H9 (cell line): ENCODE data around the gene MOBP. TPM values are rescaled to one million over a fixed set of nuclear protein-coding genes. Genes with fewer than 3 reads are reported as not detected.

Source experiments
- DNase-seq: peaks from one replicate; pipeline ENCODE4 v3.0.0-alpha.2; 2017
- H2AFZ ChIP-seq: one replicate; pipeline ENCODE4 v1.6.1; 2013; ENCODE audit warnings: mild to moderate bottlenecking, low read length, control low read depth, moderate library complexity
- H2AK5ac ChIP-seq: 2 replicates; pipeline ENCODE4 v1.6.1; 2013; ENCODE audit warnings: low read length, control low read depth, mixed read lengths; ENCODE audit not compliant: insufficient read length
- H2BK120ac ChIP-seq: one replicate; pipeline ENCODE4 v1.6.1; 2013; ENCODE audit warnings: low read depth, mild to moderate bottlenecking, low read length, control low read depth, inconsistent platforms; ENCODE audit not compliant: poor library complexity, severe bottlenecking
- H2BK12ac ChIP-seq: 2 replicates; pipeline ENCODE4 v1.6.1; 2013; ENCODE audit warnings: low read length, control low read depth, mixed read lengths, low read depth; ENCODE audit not compliant: insufficient read length
- H2BK15ac ChIP-seq: 2 replicates; pipeline ENCODE4 v1.6.1; 2013; ENCODE audit warnings: low read depth, low read length, control low read depth
- H2BK20ac ChIP-seq: one replicate; pipeline ENCODE4 v1.6.1; 2013; ENCODE audit warnings: low read depth, mild to moderate bottlenecking, low read length, control low read depth, inconsistent platforms; ENCODE audit not compliant: poor library complexity, severe bottlenecking
- H2BK5ac ChIP-seq: 2 replicates; pipeline ENCODE4 v1.6.1; 2013; ENCODE audit warnings: low read length, control low read depth, mixed read lengths; ENCODE audit not compliant: insufficient read length
- H3K14ac ChIP-seq: 2 replicates; pipeline ENCODE4 v1.6.1; 2013; ENCODE audit warnings: low read length, control low read depth; ENCODE audit not compliant: insufficient read depth
- H3K18ac ChIP-seq: 2 replicates; pipeline ENCODE4 v1.6.1; 2013; ENCODE audit warnings: low read depth, mild to moderate bottlenecking, mixed read lengths, low read length, control low read depth; ENCODE audit not compliant: insufficient read length
- H3K23ac ChIP-seq: 2 replicates; pipeline ENCODE4 v1.6.1; 2013; ENCODE audit warnings: low read length, control low read depth, mixed read lengths, low read depth; ENCODE audit not compliant: insufficient read length
- H3K23me2 ChIP-seq: 2 replicates; pipeline ENCODE4 v1.6.1; 2013; ENCODE audit warnings: low read depth, mild to moderate bottlenecking, mixed read lengths, low read length, control low read depth; ENCODE audit not compliant: insufficient read length, poor library complexity, severe bottlenecking
- H3K27ac ChIP-seq: 2 replicates; pipeline ENCODE4 v1.5.1; 2013; ENCODE audit warnings: low read length, control low read depth, mixed read lengths, low read depth; ENCODE audit not compliant: insufficient read length
- H3K27me3 ChIP-seq: 2 replicates; pipeline ENCODE4 v1.6.1; 2013; ENCODE audit warnings: low read length, control low read depth, inconsistent platforms; ENCODE audit not compliant: insufficient read depth
- H3K4ac ChIP-seq: 2 replicates; pipeline ENCODE4 v1.6.1; 2013; ENCODE audit warnings: low read depth, mild to moderate bottlenecking, control low read depth, inconsistent platforms, low read length, moderate library complexity
- H3K4me1 ChIP-seq: 2 replicates; pipeline ENCODE4 v1.6.1; 2013; ENCODE audit warnings: low read length, control low read depth, inconsistent platforms; ENCODE audit not compliant: insufficient read depth
- H3K4me2 ChIP-seq: 2 replicates; pipeline ENCODE4 v1.6.1; 2013; ENCODE audit warnings: low read length, control low read depth, mixed read lengths; ENCODE audit not compliant: insufficient read length, insufficient read depth
- H3K56ac ChIP-seq: 2 replicates; pipeline ENCODE4 v1.6.1; 2013; ENCODE audit warnings: low read depth, mild to moderate bottlenecking, mixed read lengths, low read length, control low read depth; ENCODE audit not compliant: insufficient read length
- H3K79me1 ChIP-seq: 2 replicates; pipeline ENCODE4 v1.6.1; 2013; ENCODE audit warnings: low read depth, mild to moderate bottlenecking, moderate library complexity, low read length, control low read depth, inconsistent platforms; ENCODE audit not compliant: insufficient read depth, poor library complexity, severe bottlenecking
- H3K79me2 ChIP-seq: 2 replicates; pipeline ENCODE4 v1.6.1; 2013; ENCODE audit warnings: low read length, control low read depth, inconsistent platforms; ENCODE audit not compliant: insufficient read depth
- H3K9ac ChIP-seq: 2 replicates; pipeline ENCODE4 v1.6.1; 2013; ENCODE audit warnings: low read length, control low read depth, mixed read lengths; ENCODE audit not compliant: insufficient read length; ENCODE audit errors: extremely low read depth
- H3K9me3 ChIP-seq: one replicate; pipeline ENCODE4 v1.6.1; 2013; ENCODE audit warnings: low read depth, low read length, inconsistent platforms; ENCODE audit not compliant: control insufficient read depth
- H3T11ph ChIP-seq: one replicate; pipeline ENCODE4 v1.6.1; 2013; ENCODE audit warnings: mild to moderate bottlenecking, low read length, control low read depth, inconsistent platforms
- H4K20me1 ChIP-seq: one replicate; pipeline ENCODE4 v1.6.1; 2013; ENCODE audit not compliant: control insufficient read depth, insufficient read length, insufficient read depth
- H4K5ac ChIP-seq: 2 replicates; pipeline ENCODE4 v1.6.1; 2013; ENCODE audit warnings: low read depth, mild to moderate bottlenecking, mixed read lengths, low read length, control low read depth; ENCODE audit not compliant: insufficient read length
- H4K8ac ChIP-seq: replicated peaks from 2 replicates; pipeline ENCODE4 v1.6.1; 2013; ENCODE audit warnings: low read length, control low read depth, mixed read lengths, low read depth; ENCODE audit not compliant: insufficient read length
- H4K91ac ChIP-seq: 2 replicates; pipeline ENCODE4 v1.6.1; 2013; ENCODE audit warnings: low read depth, mild to moderate bottlenecking, moderate library complexity, mixed read lengths, low read length, control low read depth; ENCODE audit not compliant: insufficient read length
- H3K27ac Mint-ChIP-seq, 3 experiments: 2 replicates in 2 of 3; 3 replicates in 1 of 3; pipeline ENCODE4 v1.8.0; 2020 to 2021; ENCODE audit warnings: mixed read lengths in 3 of 3, mild to moderate bottlenecking in 1 of 3, moderate library complexity in 1 of 3
- H3K27me3 Mint-ChIP-seq: 2 replicates; pipeline ENCODE4 v1.8.0; 2021; ENCODE audit warnings: low read depth, mild to moderate bottlenecking, moderate library complexity, mixed read lengths
- H3K36me3 Mint-ChIP-seq, 3 experiments: 2 replicates in 2 of 3; 3 replicates in 1 of 3; pipeline ENCODE4 v1.8.0; 2020 to 2021; ENCODE audit warnings: low read depth in 3 of 3, mixed read lengths in 3 of 3; ENCODE audit not compliant: insufficient read depth in 1 of 3
- H3K4me1 Mint-ChIP-seq, 2 experiments: 2 replicates each; pipeline ENCODE4 v1.8.0; 2020; ENCODE audit warnings: mixed read lengths in 2 of 2
- H3K4me3 Mint-ChIP-seq, 2 experiments: 2 replicates in 1 of 2; 3 replicates in 1 of 2; pipeline ENCODE4 v1.8.0; 2020 to 2021; ENCODE audit warnings: mild to moderate bottlenecking in 2 of 2, mixed read lengths in 2 of 2, moderate library complexity in 1 of 2
- H3K9me3 Mint-ChIP-seq, 2 experiments: 2 replicates in 1 of 2; 3 replicates in 1 of 2; pipeline ENCODE4 v1.8.0; 2020; ENCODE audit warnings: mild to moderate bottlenecking in 2 of 2, mixed read lengths in 2 of 2, moderate library complexity in 1 of 2
- WGBS: extraction: QIAGEN DNeasy Blood & Tissue Kit; methylation state at CpG from one replicate; pipeline ENCODE4 v1.1.7; 2013; ENCODE audit warnings: missing lambda C conversion rate, low lambda C conversion rate, mixed read lengths; ENCODE audit not compliant: insufficient read length; ENCODE audit errors: extremely low coverage; 5-methylcytosine and 5-hydroxymethylcytosine counted together
- total RNA-seq: library from RNA; stranded (reverse); gene quantifications from 2 replicates; pipeline ENCODE4 v1.2.1, GENCODE V29; 2021
- TF ChIP-seq, protein P1 (sequence below): fragments of 200-600 bp; sonication (generic); conservative IDR thresholded peaks from 3 replicates; pipeline ENCODE4 v1.8.0; 2021; ENCODE audit warnings: antibody characterized with exemption, mild to moderate bottlenecking

Gene MOBP
- total RNA-seq, 1 experiment from 2014 or later, result not detected

DNA sequence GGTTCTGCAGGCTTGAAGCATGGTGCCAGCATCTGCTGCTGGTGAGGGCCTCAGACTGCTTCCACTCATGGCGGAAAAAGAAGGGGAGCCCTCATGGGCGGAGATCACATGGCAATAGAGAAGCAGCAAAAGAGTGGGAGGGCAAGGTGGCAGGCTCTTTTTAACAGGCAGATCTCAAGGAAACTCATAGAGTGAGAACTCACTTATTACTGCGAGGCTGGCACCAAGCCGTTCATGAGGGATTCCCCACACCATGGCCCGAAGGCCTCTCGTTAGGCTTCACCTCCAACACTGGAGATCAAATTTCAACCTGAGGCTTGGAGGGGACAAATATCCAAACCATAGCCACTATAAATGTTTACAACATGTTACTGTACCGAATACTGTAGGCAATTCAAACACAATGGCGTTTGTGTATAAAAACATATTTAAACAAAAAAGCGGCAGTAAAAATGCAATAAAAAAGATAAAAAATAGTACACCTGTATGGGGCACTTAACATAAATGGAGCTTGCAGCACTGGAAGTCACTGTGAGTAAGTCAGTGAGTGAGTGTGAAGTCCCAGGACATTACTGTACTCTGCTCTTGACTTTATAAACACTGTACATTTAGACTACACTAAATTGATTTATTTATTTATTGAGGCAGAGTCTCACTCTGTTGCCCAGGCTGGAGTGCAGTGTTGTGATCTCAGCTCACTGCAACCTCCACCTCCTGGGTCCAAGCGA lies 18.8 kb upstream of the MOBP start:
- H4K91ac ChIP-seq, result no peak overlapping the region
- H3K18ac ChIP-seq, result no peak overlapping the region
- DNase-seq, result no peak
- no peaks in the 10 kb centered on the region for H3K79me2 ChIP-seq
- H2BK12ac ChIP-seq, result no peak overlapping the region
- no peaks in the 10 kb centered on the region for H3K4me1 ChIP-seq
- no peaks in the 10 kb centered on the region for H3K79me1 ChIP-seq
- WGBS, result no CpG with 5 or more reads among the region's 10 CpGs
- H3K4me2 ChIP-seq, result no peak overlapping the region
- H3K14ac ChIP-seq, result no peak overlapping the region
- no peak overlapping the region for H3T11ph ChIP-seq
- TF ChIP-seq, protein P1, sequence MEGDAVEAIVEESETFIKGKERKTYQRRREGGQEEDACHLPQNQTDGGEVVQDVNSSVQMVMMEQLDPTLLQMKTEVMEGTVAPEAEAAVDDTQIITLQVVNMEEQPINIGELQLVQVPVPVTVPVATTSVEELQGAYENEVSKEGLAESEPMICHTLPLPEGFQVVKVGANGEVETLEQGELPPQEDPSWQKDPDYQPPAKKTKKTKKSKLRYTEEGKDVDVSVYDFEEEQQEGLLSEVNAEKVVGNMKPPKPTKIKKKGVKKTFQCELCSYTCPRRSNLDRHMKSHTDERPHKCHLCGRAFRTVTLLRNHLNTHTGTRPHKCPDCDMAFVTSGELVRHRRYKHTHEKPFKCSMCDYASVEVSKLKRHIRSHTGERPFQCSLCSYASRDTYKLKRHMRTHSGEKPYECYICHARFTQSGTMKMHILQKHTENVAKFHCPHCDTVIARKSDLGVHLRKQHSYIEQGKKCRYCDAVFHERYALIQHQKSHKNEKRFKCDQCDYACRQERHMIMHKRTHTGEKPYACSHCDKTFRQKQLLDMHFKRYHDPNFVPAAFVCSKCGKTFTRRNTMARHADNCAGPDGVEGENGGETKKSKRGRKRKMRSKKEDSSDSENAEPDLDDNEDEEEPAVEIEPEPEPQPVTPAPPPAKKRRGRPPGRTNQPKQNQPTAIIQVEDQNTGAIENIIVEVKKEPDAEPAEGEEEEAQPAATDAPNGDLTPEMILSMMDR, result no peak
- H3K27me3 ChIP-seq, result no peaks in the 10 kb centered on the region
- no peak overlapping the region for H2AFZ ChIP-seq
- H3K9me3 Mint-ChIP-seq, result no peaks in the 10 kb centered on the region
- no peak overlapping the region for H3K9ac ChIP-seq
- no peak overlapping the region for H3K56ac ChIP-seq
- H3K4me1 Mint-ChIP-seq, result peaks cover 7 to 9% of the 10 kb centered on the region in 2 experiments
- H3K4ac ChIP-seq, result no peak overlapping the region
- H2BK15ac ChIP-seq, result no peak overlapping the region
- H3K27ac ChIP-seq, result no peak overlapping the region
- H3K23me2 ChIP-seq, result no peaks in the 10 kb centered on the region
- H2BK120ac ChIP-seq, result no peak overlapping the region
- no peak overlapping the region for H4K8ac ChIP-seq
- H3K36me3 Mint-ChIP-seq, result no peaks in the 10 kb centered on the region
- H3K4me3 Mint-ChIP-seq, result no peak overlapping the region
- no peak overlapping the region for H2BK5ac ChIP-seq
- H3K9me3 ChIP-seq, result no peaks in the 10 kb centered on the region
- no peak overlapping the region for H3K27ac Mint-ChIP-seq
- H2BK20ac ChIP-seq, result no peak overlapping the region
- H4K5ac ChIP-seq, result no peak overlapping the region
- H4K20me1 ChIP-seq, result no peaks in the 10 kb centered on the region
- H3K27me3 Mint-ChIP-seq, result no peaks in the 10 kb centered on the region; the same call in 1 of the 2 replicates
- H3K23ac ChIP-seq, result no peak overlapping the region
- H2AK5ac ChIP-seq, result no peak overlapping the region
